Ishikawa (cell line): Measurements from ENCODE around the gene FERMT3.

Experiments used
- EP300 ChIP-seq: IDR thresholded peaks from 2 replicates; pipeline ENCODE4 v1.6.1; 2012; ENCODE audit warnings: borderline replicate concordance
- TEAD4 ChIP-seq: IDR thresholded peaks from 2 replicates; pipeline ENCODE4 v1.6.1; 2012
- TF ChIP-seq, protein P1 (sequence below): IDR thresholded peaks from 2 replicates; pipeline ENCODE4 v1.6.1; 2012; ENCODE audit warnings: low read depth, mild to moderate bottlenecking

DNA sequence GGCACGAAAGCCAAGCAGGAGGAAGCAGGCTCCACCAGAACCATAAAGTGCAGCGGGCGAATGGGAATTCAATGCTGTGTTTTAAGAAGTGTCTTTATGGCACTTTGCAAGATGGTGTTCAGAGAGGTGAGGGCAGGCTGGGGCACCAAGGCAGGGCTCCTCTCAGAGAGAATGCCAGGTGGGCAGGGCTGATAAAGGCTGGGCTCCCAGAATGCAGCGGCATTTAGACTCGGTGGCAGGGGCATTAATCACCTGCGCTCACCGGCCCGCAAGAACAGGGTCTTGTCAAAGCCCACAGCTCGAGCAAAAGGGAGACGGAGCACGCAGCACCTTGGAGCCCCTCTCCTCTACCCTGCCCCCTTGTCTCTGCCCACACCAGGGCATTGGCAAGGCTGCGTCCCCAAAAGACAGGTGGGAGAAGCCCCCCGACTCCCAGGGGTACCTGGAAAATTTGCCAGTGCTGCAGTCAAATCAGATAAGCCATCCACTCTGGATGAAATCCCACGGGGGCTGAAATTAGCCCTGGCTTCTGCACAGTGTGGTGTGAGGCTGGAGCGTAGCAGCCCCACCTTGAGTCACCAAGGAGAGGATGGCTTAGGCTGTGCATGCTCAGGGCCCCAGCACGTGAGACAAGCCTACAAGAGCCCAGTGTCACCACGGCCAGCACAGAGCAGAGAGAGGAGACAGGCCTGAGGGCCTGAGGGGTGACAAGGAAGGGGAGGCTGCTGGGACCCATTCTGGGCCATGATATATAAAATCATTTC, 48.7 kb upstream of the FERMT3 start:
- TF ChIP-seq EP300 (no peak), TEAD4 (no peak)
- TF ChIP-seq, protein P1, sequence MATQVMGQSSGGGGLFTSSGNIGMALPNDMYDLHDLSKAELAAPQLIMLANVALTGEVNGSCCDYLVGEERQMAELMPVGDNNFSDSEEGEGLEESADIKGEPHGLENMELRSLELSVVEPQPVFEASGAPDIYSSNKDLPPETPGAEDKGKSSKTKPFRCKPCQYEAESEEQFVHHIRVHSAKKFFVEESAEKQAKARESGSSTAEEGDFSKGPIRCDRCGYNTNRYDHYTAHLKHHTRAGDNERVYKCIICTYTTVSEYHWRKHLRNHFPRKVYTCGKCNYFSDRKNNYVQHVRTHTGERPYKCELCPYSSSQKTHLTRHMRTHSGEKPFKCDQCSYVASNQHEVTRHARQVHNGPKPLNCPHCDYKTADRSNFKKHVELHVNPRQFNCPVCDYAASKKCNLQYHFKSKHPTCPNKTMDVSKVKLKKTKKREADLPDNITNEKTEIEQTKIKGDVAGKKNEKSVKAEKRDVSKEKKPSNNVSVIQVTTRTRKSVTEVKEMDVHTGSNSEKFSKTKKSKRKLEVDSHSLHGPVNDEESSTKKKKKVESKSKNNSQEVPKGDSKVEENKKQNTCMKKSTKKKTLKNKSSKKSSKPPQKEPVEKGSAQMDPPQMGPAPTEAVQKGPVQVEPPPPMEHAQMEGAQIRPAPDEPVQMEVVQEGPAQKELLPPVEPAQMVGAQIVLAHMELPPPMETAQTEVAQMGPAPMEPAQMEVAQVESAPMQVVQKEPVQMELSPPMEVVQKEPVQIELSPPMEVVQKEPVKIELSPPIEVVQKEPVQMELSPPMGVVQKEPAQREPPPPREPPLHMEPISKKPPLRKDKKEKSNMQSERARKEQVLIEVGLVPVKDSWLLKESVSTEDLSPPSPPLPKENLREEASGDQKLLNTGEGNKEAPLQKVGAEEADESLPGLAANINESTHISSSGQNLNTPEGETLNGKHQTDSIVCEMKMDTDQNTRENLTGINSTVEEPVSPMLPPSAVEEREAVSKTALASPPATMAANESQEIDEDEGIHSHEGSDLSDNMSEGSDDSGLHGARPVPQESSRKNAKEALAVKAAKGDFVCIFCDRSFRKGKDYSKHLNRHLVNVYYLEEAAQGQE = no peak
